DMS114 treated with DMSO at 0.1 percent for 48 hours (cell line): Measurements from ENCODE around the gene PLPP3.

ENCODE experiments used
- DNase-seq: peaks from one replicate; lab custom pipeline; 2025; ENCODE audit not compliant: unreplicated experiment; lab: John Stamatoyannopoulos, UW

The PLPP3 gene

DNA sequence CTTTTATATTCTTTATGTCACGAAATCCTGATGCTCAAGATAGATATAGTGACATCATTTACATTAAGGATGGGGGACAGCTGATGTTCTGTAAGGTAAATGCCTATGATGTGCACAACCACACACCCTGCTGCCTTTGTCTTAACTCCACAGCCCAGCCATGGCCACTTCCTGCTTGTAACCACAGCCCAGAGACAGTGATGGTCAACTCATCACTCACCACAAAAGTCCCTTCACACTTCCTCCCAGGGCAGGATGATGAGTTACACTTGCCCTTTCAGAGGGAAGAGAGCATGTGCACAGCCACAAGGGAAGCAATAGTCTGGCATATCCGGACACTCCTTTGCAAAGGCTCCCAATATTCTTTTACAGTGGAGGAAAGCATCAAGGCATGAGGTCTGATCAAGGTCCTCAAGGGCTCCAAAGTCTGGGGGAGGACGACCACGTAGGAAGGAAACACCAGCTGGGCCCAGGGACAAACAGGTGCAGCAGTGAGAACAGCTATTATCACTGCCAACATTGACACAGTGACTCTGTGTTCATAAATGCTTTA, 53.8 kb downstream of the PLPP3 start:
- no peak for DNase-seq

DNA sequence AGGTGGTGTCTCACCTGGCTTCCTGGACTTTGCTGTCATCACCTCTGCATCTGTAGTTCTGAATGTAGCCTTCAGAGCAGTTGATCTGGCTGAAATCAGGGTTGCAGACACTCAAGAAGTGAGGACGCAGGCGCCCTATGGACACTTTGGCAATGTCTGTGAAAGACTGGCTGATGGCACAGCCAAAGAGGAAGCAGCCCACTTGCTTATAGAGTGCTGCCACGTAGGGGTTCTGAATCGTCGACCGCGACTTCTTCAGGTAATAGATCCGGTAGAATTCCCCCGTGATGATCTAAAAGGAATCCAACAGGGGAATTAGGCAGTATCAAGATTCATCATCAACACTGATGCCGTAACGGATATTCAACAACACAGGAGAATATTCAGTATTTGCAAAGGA, 55.1 kb downstream of the PLPP3 start:
- no peak for DNase-seq

DNA sequence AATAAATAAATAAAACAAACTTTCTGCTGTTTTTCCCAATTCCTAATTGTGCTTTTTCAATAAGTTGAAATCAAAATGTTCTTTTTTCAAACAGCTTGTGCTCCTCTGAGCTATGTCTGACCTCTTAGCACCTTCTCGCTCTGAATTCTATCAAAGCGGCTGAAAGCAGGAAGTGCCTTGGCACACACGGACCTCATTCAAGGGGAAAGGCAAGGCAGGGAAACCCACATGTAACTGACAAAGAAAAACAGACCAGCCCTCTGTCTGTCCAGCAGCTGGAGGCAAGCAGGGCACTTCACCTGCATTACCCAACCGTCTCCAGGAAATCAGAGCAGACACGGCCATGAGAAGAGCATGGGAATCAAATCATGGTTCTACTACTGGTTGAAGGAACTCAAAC, 56.7 kb downstream of the PLPP3 start:
- DNase-seq: no peak

DNA sequence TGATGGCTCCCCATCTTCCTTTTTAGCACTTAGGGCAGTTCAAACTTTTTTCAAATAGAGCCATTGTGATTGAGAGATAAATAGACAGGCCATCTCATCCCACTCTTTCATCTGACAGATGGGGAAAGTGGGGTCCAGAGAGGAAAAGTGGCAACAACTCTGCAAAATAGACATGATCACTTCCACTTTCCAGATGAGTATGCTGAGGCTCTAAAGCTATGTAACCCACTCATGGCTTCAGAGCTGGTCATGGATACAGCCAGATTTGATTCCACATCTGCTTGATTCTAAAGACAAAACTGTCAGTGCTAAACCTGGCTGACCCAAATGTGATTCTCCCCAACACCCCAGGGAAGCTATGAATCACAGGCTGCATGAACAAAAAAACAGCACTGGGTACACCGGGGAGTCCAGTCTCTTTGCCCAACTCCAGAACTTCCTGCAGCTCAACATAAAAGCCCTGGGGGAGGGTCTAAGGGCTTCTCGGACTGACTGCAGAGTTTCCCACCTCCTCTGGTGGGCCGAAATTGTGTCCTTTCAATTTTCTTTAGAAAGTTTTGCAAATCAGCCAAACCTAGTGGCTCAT, 59.3 kb downstream of the PLPP3 start:
- no peak for DNase-seq

DNA sequence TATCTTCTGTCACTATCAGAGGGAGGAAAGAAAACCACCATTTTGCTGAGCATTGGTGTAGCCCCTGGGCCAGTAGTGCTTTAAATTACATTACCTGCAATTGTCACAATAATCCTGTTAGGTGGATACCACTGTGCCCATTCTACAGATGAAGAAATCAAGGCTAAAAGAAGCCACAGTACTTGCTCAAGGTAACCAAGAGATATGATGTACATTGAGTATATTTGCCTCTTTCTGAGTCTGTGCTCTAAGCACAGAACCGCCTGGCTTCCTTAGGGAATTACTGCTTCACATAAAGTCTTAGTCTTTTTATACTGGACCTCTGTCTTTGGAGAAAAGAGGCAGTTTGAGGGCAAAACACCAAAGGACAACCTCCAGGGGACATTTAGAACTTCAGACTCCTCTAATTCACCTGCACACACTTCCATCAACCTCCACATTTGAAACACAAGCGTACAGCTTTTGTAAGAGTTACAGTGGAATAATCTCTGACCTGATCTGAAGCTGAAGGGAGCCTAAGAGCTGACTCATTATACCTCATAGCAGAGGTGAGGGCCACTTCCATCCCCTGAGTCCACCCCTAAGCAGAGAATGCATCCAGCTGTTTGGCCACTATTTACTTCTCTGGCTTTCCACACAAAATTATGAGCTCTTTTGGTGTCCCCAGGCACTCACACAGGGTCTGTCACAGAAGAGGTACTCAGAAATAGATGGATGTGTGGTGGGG, 61.8 kb downstream of the PLPP3 start:
- no peak for DNase-seq

DNA sequence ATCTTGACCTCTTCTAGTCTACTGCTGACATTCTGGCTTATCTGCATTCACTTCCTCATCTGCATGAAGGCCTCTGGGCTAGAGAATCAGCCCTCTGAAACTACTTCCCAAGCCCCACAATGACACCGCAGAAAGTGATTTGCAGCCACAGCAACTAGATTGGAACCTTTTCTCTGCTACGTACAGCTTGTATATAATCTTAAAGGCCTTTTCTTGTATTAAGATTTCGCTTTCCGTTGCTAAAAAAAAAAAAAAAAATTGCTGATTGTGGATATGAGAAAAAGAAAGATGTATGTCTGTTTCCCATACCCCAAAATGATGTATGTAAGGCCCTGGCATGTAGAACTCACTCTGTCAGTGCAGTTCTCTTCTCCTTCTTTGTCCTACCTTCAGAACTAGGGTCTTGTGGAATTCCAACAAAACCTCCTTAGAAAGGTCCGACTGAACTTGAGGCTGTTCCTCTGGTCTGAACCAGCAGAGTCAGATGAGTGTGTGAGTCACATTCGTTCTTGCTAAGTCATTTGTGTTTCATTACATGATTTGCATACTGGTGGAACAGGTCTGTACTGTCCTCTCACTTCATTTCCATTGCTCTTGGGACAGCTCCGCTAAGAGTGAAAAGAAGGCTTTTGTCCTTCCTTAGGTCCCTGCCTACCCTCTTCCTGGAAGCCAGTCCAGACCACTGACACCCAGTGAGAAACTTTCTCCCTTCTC, 62.7 kb downstream of the PLPP3 start:
- no peak for DNase-seq

DNA sequence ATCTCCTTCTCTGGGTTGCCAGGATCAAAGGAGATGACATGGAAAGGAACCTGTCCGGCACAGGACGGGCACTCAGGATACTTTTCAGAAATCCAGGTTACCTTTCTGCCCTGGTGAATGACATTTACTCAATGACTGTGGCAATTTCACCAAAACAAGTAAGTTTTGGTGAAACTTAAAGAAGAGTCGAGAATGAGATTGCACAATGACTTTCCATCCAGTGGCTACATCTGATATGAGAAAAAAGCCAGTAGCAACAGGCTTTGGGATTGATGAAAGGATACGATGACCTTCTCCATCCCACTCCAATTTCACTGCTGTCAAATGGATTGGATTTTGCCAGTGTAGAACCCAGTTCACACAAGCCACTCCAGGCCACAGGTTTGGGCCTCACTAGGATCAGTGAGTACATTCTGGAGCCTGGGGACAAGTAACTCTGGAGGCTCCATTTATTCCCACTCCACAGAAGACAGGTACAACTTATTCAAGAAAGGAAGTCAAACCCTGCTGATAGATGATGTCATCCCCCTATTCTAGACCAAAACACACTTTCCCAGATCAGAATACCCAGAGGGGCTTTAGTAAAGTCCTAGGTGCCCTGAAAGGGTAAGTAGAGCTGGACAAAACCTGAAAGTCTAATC, 63.3 kb downstream of the PLPP3 start:
- no peak for DNase-seq

DNA sequence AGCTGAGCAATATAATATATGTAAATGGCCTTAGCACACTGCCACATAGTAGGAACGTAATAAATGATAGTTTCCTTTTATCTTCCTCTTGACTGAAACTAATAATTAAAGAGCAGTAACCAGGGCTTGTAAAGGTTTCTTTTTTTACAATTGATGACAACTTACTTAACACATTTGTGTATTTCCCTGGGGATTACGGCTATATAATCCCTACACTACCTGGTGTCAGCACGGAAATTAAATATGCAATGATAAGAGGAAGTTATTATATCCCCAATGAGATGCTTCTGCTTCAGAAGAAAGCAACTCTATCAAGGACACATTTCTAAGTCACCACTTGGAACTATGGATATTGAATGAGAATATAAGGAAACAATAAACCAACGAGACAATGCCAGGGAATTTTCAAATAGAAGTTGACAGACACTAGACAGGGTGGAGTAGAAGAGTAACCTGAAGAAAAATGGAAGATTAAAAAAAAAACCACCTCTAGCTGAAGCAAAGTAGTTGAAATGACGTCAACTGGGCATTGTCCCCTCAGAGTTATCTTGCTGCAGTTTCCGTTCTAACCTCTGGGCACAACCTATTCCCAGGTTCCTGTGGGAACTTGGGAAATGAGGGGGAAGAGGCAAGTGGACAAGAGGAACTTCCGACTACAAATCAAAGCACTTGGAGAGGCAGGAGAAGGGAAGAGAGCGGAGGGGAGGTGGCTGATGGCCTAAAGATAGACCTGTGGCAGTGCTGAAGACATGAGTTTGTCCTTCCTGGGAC, 66.5 kb downstream of the PLPP3 start:
- no peak for DNase-seq

DNA sequence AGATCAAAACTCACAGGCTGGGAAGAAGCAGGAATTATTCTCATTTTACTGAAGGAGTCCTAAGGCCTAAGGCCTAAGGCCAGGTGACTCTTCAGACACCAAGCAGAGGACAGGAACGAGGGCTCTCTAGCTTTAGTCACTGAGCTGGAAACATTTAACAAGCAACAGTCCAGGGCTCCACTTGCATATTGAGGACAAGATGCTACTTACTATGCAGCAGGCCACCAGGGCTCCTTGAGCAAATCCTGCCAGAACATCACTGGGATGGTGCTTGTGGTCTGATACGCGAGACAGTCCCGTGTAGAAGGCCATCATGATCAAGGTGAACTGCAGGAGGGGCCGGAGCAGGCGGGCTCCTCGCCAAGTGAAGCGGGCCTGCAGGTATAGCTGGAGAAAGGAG, 67.6 kb downstream of the PLPP3 start:
- DNase-seq: no peak

DNA sequence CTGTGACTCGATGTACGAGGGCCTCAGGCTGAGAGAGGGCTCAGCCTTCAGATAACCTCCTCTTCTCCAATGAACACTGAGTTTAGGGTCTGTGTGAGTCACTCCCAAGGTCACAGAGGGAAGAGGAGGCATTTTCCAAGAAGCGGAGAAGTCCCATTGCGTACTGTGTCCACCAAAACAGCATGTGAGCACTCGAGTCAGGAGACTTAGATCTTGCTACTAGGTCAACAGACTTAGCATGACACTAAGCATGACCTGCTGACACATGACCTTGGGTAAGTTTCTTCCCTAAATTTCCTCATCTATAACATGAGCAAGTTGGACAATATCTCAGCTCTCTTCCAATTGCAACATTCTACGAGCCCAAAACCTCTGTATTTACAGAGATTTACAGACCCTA, 68.0 kb downstream of the PLPP3 start:
- no peak for DNase-seq

DNA sequence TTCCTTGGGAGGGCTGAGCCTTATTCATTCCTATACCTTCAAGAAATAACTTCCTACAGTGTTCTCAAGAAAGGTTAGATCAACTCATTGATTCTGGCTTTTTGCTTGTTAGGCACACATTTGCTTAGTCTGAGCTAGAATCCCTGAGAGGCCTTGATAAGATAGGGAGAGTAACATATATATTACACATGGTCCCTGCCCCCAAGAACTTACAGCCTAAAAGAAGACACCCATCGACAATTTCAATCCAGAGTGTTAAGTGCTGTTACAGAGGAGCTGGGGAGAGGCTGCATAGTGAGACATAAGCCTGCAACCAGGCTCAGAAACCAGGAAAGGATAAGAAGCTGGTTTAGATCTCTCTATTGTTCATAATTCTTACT, 68.7 kb downstream of the PLPP3 start:
- DNase-seq: no peak

DNA sequence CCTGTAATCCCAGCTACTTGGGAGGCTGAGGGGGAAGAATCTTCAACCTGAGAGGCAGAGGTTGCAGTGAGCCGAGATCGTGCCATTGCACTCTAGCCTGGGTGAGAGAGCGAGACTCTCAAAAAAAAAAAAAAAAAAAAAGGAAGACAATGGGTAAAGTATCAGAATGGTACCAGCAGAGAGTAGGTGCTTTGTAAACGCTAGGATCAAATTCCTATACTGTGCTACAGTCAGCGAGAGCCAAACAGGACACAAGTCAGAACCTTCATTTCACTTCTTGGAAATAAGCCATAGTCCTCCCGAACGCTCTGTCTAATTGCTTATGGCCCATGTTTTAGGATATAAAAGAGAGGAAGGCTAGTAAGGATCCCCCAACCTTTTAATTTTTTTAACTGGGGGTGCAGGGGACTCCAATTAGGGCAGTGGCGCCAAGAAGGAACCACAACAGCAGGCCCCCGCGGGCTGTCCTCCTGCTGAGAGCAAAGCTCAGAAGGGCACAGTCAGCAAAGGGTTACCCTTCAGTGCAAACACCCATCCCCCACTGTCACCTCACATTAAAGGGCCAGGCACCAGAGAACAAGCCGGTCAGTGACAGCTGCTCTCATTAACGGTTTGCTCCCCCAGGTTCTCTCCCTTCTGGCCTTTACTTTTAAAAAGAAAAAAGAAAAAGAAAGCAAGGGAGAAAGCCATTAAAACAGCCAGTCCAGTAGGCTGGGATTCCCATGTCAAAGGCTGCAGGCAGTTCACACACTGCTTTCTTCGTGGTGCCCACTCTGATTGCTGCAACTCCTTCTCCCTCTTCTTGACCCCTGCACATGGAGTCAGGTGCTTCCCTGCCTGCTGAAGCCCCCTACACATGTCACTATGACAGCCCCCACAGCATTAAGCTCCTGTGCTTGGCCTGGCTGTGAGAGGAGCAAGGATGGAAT, 69.4 kb downstream of the PLPP3 start:
- no peak for DNase-seq

DNA sequence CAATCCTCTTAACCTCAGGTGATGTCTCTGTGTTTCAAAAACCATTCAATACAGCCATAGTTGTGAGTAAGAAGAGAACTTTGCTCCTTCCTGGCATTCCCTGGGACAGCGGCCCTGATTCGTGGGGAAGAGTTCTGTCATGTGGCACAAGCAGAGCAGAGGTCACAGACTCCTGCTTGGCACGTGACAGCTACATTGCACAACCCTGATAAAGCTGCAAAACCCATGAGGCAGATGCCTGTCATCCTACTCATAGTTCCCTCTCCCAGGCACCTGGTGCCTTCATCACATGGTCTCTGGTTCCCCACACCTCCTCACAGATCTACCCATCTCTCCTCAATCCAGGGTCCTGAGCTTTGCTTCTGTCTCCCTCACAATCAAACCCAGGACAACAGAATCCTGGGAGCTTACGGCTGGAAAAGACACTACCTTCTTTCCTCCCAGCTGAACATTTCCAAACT, 70.8 kb downstream of the PLPP3 start:
- no peak for DNase-seq

DNA sequence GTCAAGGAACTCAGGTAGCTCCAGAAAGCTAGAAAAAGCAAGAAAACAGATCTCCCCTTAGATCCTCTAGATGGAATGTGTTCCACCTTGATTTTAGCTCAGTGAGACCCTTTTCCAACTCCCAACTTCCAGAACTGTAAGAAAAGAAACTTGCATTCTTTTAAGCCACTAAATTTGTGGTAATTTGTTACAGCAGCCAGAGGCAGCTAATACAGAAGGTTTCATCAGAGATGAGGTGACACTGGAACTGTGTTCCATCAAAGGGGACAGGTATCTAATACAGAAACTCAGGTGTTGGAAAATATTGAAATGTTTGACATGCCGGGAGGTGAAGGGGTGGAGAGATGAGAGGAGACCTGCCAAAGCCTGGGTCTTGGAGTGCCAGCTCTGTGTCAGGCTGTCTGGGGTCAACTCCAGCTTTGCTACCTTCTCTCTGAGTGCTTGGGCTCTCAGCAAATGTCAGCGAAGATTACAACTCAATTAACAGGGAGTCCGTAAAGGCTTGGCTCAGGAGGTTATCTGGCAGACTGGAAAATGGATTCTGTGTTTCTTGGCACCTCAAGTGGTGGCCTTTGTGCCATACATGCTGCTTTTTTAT, 71.3 kb downstream of the PLPP3 start:
- no peak for DNase-seq

DNA sequence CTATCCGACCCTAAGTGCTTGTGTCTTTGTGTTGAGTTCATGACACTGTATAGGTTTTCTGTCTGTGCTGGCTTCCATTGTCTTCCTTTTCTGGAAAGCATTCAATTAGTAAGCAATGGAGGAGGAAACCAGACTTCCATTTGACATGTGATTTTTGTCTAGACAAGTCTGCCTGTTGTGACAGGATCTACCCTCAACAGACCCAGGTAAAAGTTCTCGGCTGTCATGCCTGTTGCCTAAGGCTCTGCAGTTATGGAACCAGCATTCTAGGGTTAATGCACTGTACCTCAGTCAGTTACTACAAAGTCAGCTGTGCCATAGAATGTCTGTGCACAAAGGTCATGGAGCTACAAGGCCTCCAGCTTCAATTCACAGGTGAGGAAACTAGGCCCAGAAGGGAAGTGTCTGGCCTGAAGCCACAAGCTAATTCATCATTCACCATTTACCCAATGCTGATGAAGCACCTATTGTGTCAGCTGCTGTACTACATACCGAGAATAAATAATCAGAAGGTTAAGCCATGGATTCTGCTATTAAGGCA, 72.3 kb downstream of the PLPP3 start:
- no peak for DNase-seq

DNA sequence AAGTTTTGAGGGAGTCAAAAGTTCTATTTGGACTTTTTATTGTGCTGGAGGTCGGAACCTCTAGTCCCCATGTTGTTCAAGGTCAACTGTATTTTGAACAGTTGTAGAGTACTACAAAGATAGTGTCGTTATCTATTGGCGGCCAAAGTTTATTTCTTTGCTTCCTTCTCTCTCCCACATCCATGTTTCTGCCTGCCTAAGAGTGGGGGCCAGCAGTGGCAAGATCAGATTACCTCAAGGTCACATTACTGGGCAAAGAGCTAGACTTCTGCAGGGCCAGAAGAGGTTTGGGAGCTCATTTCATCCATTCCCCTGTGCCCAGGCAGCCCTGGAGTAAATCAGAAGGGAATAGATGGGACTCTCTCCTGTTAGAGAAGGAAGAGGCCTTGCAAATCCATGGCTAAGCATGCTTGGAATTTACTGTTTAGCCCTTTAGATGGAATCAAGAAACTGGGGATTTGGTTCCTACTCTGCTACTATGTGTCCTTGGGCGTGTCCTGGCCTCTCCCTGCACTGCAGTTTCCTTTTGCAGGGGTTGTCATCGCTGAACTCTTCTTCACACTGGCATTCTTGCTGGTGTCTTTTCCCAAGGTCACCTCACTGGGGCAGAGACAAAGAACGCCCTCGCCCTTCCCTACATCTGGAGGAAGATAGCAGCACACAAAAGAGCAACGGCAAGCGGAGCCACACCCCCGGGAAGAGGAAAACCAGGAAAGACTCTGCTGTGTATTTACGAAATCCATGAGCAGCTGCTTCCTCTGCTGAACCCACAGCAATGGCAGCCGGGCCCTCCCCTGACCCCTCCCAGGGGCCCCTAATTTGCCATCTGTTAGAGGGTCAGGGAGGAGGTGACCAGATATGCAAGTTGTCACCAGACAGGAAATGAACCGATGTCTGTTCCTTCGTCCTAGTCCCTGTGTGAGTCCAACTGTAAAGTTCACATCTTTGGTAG, 73.3 kb downstream of the PLPP3 start:
- DNase-seq: no peak

DNA sequence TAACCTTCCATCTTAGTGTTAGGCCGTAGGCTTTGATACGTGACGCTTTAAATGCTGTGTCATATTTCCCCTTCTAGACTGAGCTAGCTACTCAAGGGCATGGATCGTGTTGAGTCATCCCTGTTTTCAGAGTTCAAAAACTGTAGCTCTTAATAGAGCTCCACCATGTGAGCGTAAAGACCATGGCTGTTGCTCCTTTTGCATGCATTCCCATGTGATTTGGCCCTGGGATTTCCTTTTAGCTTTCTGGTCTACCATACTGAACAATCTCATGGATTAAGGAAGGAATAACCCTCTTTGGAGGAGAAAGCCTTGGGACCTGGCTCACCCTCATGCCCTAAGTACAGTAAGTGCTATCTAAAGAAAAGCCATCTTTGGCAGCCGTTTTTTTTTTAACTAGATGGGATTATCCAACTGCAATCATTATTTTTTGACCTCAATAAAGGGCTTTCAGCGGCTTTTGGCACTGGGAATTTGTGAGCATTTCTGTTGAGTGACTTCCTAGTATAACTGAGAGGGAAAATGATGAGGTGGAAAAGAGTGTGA, 76.6 kb downstream of the PLPP3 start:
- no peak for DNase-seq

DNA sequence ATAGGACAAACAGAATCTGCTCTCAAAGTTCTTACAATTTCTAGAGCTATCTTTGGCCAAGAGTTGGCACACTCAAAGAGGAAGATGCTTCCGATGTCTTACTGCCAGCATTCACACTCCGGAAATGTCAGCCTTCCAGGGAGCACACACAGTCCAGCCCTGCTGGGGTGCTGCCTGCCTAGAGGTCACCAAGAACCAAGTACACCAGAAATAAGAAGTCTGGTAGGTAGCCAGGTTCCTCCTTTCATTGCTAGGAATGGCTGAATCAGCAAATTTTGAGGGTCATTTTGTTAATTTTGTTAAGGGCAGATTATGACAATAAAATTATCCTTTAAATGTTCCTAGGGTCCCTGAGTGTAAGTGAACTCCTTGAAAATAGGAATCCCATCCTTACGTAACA, 77.5 kb downstream of the PLPP3 start:
- no peak for DNase-seq
